ENCODE data around the gene TMEM200A.

Gene TMEM200A

DNA sequence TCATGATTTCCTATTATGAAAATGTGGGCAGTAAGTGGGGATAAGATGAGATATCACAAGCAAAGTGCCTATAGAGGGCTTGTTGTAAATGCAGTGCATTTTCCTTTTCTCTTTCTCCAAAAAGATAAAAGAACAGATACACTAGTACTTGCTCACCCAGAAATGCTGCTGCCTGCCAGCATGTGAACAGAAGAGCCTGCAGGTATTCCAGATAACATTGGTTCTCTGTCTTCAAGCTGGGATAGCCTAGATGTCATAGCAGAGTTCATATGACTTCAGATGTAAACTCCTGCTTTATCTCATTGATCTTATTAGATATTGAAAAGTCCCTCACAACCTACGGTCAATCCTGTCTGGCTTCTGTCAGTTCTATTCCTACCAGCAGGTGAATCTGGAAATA, 123.7 kb downstream of the TMEM200A start:
- no peak for DNase-seq (ENCODE audit: low read depth)

Data from T follicular helper cell (primary cell).